ENCODE data around the gene CAGE1.
A peak's percentile ranks its signal among the peaks of the same experiment; 100 is the strongest.

The CAGE1 gene

DNA sequence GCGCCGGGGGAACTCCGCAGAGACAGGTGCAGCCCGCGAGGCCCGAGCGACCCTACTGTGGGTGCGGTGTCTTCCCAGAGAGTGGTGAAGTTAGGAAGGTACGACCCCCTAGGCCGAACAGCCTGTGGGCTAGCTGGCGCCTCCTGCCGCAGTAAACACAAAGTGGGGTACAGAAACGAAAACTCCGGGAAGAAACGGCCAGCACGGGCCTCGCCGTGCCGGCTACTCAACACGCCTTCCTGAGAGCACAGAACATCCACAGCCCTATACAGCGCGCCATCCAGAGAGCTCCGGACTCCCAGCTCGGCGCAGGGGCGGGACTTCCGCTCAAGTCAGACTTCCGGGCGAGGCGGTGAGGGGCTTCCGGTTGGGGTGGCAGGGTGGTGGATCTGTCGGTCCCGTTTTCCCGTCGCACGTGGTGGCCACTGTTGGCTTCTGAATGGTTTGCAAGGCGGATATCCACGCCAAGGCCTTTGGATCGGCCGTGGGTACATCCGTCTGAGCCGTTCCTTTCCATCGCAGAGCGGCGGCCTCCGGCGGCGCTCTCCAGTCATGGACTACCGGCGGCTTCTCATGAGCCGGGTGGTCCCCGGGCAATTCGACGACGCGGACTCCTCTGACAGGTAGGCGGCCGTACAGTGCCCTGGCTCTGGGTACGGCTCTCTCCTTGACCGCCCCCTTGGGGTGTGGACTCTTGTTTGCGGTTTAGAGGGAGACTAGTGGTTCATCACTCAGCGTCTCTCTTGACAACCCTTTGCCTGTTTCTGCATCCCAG lies at the start of gene CAGE1, which contains the start of gene RIOK1:
Gene CAGE1, minus strand, starts transcription at position 292 of the 775 bp plus-strand sequence. CDS start 2,569 bp downstream, outside the sequence.
Gene RIOK1, plus strand, starts transcription at position 358 of the 775 bp plus-strand sequence. Its CDS starts 195 bp downstream, at position 553.
- peak; percentile 74 for DNase-seq

- no peak for DNase-seq
Measured at GRCh38 chr6:7439228-7439627, 49.7 kb upstream of the CAGE1 start.

- no peak for DNase-seq
Measured at GRCh38 chr6:7438011-7438410, 48.5 kb upstream of the CAGE1 start.

GRCh38 chr6:7434672-7435071 lies 45.1 kb upstream of the CAGE1 start:
- no peak for DNase-seq

DNA sequence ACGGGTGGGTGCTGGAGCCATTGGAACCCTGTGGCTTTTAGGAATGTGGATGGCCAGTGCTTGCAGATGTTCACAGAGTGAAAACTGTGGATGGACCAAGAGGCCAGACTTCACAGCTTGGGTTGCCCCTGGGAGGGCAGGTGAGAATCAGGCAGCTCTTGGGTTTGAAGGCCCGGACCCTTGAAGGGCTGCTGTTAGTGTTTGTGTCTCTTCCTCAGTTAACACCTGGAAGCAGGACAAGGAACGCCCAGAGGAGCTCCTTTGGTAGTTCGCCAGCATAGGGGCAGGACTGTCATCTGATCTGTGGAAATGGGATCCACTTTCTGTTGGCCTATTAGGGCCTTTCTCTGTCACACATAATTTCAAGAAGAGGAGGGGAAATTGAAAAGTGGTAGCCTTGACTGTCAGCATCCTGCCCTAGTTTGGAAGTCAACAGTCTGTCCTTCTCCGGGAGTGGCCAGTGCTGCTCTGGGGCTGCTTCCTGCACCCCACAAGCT lies 43.6 kb upstream of the CAGE1 start:
- DNase-seq, result no peak

GRCh38 chr6:7432391-7433120 lies 43.0 kb upstream of the CAGE1 start:
- no peak for DNase-seq

GRCh38 chr6:7431674-7432390 lies 42.3 kb upstream of the CAGE1 start:
- DNase-seq, result no peak

DNA sequence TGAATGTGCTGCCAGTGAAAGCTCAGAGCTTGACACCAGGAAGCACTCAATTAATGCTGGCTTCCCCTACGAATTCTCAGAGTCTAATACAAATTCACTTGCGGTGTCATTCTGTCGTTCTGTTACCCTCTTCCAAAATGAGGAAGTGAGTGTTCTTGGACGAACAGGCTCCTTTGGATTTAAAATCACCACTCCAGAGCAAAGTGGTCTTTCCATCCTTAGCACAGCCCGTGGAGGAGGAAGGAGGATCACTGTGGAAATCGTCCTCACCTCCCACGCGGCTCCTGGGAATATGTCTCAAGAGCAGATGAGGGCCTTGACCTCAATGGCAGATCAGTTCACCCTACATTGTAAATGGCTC lies 41.8 kb upstream of the CAGE1 start:
- no peak for DNase-seq

GRCh38 chr6:7426447-7427169 lies 37.1 kb upstream of the CAGE1 start:
- DNase-seq, result no peak

GRCh38 chr6:7425808-7426190 lies 36.3 kb upstream of the CAGE1 start:
- DNase-seq, result no peak

DNA sequence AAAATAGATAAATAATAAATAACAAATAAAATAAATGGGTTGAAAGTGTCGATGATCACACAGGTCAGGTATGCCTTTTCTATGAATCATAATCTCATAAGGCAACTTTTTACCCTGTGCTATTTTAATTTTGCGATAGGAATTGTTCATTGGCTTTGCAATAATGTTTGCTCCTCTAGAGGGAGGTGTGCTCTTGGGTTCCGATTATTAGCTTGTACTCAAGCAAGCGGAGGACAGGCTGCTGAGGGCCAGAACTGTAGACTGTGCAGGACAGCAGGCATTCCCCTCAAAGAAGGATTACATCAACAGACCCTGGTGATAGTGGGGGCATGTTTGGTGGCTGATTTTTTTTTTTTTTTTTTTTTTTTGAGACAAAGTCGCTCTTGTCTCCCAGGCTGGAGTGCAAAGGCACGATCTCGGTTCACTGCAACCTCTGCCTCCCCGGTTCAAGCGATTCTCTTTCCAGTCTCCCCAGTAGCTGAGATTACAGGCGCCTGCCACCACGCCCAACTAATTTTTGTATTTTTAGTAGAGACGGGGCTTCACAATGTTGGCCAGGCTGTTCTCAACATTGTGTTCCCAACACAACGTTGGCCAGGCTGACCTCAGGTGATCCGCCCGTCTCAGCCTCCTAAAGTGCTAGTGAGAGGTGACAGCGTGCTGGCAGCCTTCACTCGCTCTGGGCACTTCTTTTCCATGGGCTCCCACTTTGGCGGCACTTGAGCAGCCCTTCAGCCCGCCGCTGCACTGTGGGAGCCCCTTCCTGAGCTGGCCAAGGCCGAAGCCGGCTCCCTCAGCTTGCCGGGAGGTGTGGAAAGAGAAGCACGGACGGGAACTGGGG lies 35.6 kb upstream of the CAGE1 start:
- DNase-seq, result no peak

DNA sequence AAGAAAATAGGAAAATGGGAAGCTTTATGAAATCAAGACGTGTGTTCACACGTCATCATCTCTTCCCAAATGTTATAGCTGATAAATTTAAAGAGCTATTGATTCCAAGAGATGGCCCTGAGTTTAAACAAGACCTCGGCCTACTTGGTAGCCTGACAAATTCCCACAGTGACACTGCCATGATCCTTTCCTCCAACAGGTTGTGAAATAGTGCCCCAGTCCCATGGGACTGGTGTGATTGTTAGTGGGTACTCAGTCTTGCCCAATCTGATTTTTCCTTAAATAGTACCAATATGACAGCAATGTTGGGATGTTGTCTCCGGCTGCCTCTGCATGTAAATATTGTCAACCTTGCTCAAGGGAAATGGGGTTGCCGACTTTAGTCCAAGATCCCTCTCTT lies 34.5 kb upstream of the CAGE1 start:
- no peak for DNase-seq

DNA sequence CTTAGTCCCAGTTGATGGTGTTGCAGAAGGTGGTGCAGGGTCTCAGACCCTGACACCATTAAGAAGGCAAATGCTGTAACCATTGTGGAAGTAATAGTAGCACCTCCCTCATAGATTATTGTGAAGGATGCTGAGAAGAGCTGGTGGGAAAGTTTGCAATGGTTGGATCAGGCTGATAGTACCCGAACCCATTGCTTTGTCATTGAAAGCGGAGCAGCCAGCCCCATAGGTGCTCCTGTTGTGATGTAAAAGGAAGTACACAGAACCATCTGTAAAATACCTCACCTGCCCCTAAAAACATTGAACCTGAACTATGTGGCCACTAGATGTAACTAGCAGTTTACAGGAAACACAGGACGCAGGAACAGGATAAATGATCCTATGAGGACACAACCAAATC lies 31.5 kb upstream of the CAGE1 start:
- no peak for DNase-seq

GRCh38 chr6:7419065-7419464 lies 29.5 kb upstream of the CAGE1 start:
- no peak for DNase-seq

- no peak for DNase-seq
Measured at GRCh38 chr6:7418238-7418905, 28.8 kb upstream of the CAGE1 start.

- DNase-seq, result no peak
Measured at GRCh38 chr6:7417684-7418083, 28.1 kb upstream of the CAGE1 start.

DNA sequence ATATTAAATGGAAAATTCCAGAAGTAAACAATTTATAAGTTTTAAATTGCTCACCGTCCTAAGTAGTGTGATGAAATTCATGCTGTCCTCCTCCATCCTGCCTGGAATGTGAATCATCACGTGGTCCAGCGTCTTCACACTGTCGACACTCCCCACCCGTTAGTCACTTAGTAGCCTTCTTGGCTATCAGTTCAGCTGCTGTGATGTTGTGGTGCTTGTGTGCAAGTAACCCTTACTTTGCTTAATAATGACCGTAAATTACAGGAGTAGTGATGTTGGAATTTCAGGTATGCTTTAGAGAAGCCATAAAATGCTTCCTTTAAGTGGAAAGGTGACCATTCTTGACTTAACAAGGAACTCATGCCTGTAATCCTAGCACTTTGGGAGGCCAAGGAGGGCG lies 25.3 kb upstream of the CAGE1 start:
- DNase-seq, result no peak

DNA sequence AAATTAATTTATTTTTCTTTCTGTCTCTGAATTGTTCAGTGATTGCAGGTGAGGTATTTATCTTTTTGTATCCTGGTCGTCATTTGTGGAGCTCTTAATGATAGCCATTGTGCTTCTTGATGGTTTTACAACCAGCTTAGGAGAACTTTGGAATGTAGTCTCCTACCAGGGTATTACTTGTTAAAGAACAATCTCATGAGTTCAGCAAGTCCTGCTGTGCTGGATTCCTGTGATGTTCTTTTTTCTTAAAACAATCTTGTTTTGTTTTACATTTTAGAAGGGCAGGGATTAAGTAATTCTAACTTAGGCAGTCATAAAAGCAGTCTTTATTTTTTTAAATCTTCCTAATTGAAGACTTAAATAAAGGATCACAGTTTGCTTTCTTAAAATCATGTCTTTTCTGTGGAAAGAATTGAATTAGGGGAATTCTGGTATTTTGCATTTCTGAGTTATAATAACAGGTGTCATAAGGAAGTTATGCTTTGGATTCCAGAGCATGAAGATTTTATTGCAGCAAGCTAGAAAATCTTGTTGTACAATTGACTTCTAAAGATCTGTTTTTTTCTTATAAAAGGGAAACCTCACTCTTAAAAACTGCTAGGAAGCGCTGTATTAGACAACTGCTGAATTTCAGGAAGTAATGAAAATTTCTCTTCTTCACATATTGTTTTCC lies 23.7 kb upstream of the CAGE1 start:
- no peak for DNase-seq

- DNase-seq, result no peak
Measured at GRCh38 chr6:7411328-7411727, 21.8 kb upstream of the CAGE1 start.

- no peak for DNase-seq
Measured at GRCh38 chr6:7410851-7411250, 21.3 kb upstream of the CAGE1 start.

GRCh38 chr6:7409740-7410139 lies 20.2 kb upstream of the CAGE1 start:
- no peak for DNase-seq
